Immature natural killer cell (primary cell): ENCODE measurements around the gene NPEPL1. TPM values are rescaled to one million over a fixed set of nuclear protein-coding genes. Genes with fewer than 3 reads are reported as not detected.

Source experiments
- DNase-seq, 3 donors: peaks; one replicate each; pipeline ENCODE4 v3.0.0; 2022; ENCODE audit warnings: mixed read lengths in 1 of 3
- H3K27ac Mint-ChIP-seq, 6 donors: one replicate each; pipeline ENCODE4 v1.8.0; 2020; ENCODE audit warnings: mixed read lengths in 6 of 6, mild to moderate bottlenecking in 5 of 6, inconsistent platforms in 4 of 6, moderate library complexity in 3 of 6
- H3K27me3 Mint-ChIP-seq, 3 donors: one replicate each; pipeline ENCODE4 v1.8.0; 2020 to 2021; ENCODE audit warnings: low read depth in 3 of 3, mild to moderate bottlenecking in 3 of 3, mixed read lengths in 3 of 3, moderate library complexity in 3 of 3, inconsistent platforms in 1 of 3
- H3K36me3 Mint-ChIP-seq, 3 donors: one replicate each; pipeline ENCODE4 v1.8.0; 2020; ENCODE audit warnings: mixed read lengths in 3 of 3, inconsistent platforms in 2 of 3, mild to moderate bottlenecking in 2 of 3
- H3K4me1 Mint-ChIP-seq, 2 donors: one replicate each; pipeline ENCODE4 v1.8.0; 2020; ENCODE audit warnings: inconsistent platforms in 2 of 2, mild to moderate bottlenecking in 2 of 2, mixed read lengths in 2 of 2, moderate library complexity in 1 of 2
- H3K4me3 Mint-ChIP-seq, 5 donors: one replicate each; pipeline ENCODE4 v1.8.0; 2020; ENCODE audit warnings: mild to moderate bottlenecking in 5 of 5, mixed read lengths in 5 of 5, inconsistent platforms in 3 of 5, moderate library complexity in 3 of 5
- H3K9me3 Mint-ChIP-seq, 6 donors: one replicate each; pipeline ENCODE4 v1.8.0; 2020; ENCODE audit warnings: mild to moderate bottlenecking in 6 of 6, mixed read lengths in 6 of 6, inconsistent platforms in 4 of 6, moderate library complexity in 3 of 6
- polyA plus RNA-seq, 3 donors: library from polyadenylated mRNA; unstranded; fragments of 300-500 nt; fragmentation: Illumina TruSeq; gene quantifications; one replicate each; pipeline ENCODE4 v1.2.3, GENCODE V29; 2021

Gene NPEPL1
- polyA plus RNA-seq, 3 donors from 2014 or later = 10.1 to 20.1 (median 11.6) TPM

- Mint-ChIP-seq H3K4me3 (no peak overlapping the region), H3K27ac (no peak overlapping the region), H3K9me3 (no peaks in the 10 kb centered on the region), H3K36me3 (peaks cover 0 to 20% (median 5%) of the 10 kb centered on the region in 3 donors), H3K27me3 (no peaks in the 10 kb centered on the region), H3K4me1 (peaks cover 40 to 68% of the 10 kb centered on the region in 2 donors)
- no peak for DNase-seq
These were observed 27.7 kb upstream of the NPEPL1 start for GRCh38 chr20:58664883-58665282.

GRCh38 chr20:58665606-58666005 lies 27.0 kb upstream of the NPEPL1 start:
- H3K27ac Mint-ChIP-seq = peak overlapping the region in 1 of 6 donors; percentile 2
- H3K4me1 Mint-ChIP-seq = peaks cover 34 to 60% of the 10 kb centered on the region in 2 donors
- no peak overlapping the region for H3K4me3 Mint-ChIP-seq
- no peaks in the 10 kb centered on the region for H3K27me3 Mint-ChIP-seq
- DNase-seq = no peak
- H3K36me3 Mint-ChIP-seq = peaks cover 0 to 26% (median 10%) of the 10 kb centered on the region in 3 donors
- no peaks in the 10 kb centered on the region for H3K9me3 Mint-ChIP-seq

GRCh38 chr20:58666702-58667101 lies 25.9 kb upstream of the NPEPL1 start:
- peaks cover 25 to 49% of the 10 kb centered on the region in 2 donors for H3K4me1 Mint-ChIP-seq
- H3K36me3 Mint-ChIP-seq = peaks cover 0 to 30% (median 10%) of the 10 kb centered on the region in 3 donors
- no peak overlapping the region for H3K27ac Mint-ChIP-seq

GRCh38 chr20:58667975-58668374 lies 24.6 kb upstream of the NPEPL1 start:
- no peak overlapping the region for H3K4me3 Mint-ChIP-seq
- H3K27ac Mint-ChIP-seq = peak overlapping the region in 2 of 6 donors; percentile 23 to 74
- DNase-seq = no peak
- H3K36me3 Mint-ChIP-seq = peaks cover 0 to 26% (median 13%) of the 10 kb centered on the region in 3 donors
- H3K9me3 Mint-ChIP-seq = no peaks in the 10 kb centered on the region
- H3K27me3 Mint-ChIP-seq = no peaks in the 10 kb centered on the region
- peaks cover 19 to 41% of the 10 kb centered on the region in 2 donors for H3K4me1 Mint-ChIP-seq

More at GRCh38 chr20:58666702-58667101, 25.9 kb upstream of the NPEPL1 start:
- no peaks in the 10 kb centered on the region for H3K27me3 Mint-ChIP-seq
- no peak overlapping the region for H3K4me3 Mint-ChIP-seq
- DNase-seq = no peak
- H3K9me3 Mint-ChIP-seq = no peaks in the 10 kb centered on the region

- Mint-ChIP-seq H3K27ac (no peak overlapping the region), H3K9me3 (no peaks in the 10 kb centered on the region), H3K36me3 (peaks cover 3 to 26% (median 15%) of the 10 kb centered on the region in 3 donors), H3K4me1 (peaks cover 13 to 34% of the 10 kb centered on the region in 2 donors), H3K4me3 (no peak overlapping the region), H3K27me3 (no peaks in the 10 kb centered on the region)
- DNase-seq = no peak
These were observed 23.7 kb upstream of the NPEPL1 start for GRCh38 chr20:58668901-58669286.

- Mint-ChIP-seq H3K36me3 (peaks cover 8 to 32% (median 15%) of the 10 kb centered on the region in 3 donors), H3K4me3 (no peak overlapping the region), H3K9me3 (no peaks in the 10 kb centered on the region), H3K27ac (no peak overlapping the region), H3K27me3 (no peaks in the 10 kb centered on the region), H3K4me1 (peaks cover 10 to 28% of the 10 kb centered on the region in 2 donors)
- DNase-seq = no peak
These were observed 23.2 kb upstream of the NPEPL1 start for GRCh38 chr20:58669287-58670006.

- Mint-ChIP-seq H3K27ac (no peak overlapping the region), H3K4me1 (peaks cover 8 to 23% of the 10 kb centered on the region in 2 donors), H3K36me3 (peaks cover 9 to 33% (median 19%) of the 10 kb centered on the region in 3 donors), H3K4me3 (no peak overlapping the region), H3K9me3 (no peaks in the 10 kb centered on the region), H3K27me3 (no peaks in the 10 kb centered on the region)
- DNase-seq = no peak
These were observed 22.5 kb upstream of the NPEPL1 start for GRCh38 chr20:58670102-58670501.

- Mint-ChIP-seq H3K9me3 (no peaks in the 10 kb centered on the region), H3K27ac (no peak overlapping the region), H3K36me3 (peaks cover 9 to 35% (median 19%) of the 10 kb centered on the region in 3 donors), H3K27me3 (no peaks in the 10 kb centered on the region), H3K4me1 (peaks cover 6 to 17% of the 10 kb centered on the region in 2 donors), H3K4me3 (no peak overlapping the region)
- no peak for DNase-seq
These were observed 21.9 kb upstream of the NPEPL1 start for GRCh38 chr20:58670659-58671058.

GRCh38 chr20:58673119-58673518 lies 19.5 kb upstream of the NPEPL1 start:
- Mint-ChIP-seq H3K4me1 (no peaks in the 10 kb centered on the region), H3K9me3 (no peaks in the 10 kb centered on the region), H3K27ac (peak overlapping the region in 1 of 6 donors; percentile 43), H3K27me3 (peaks cover 0 to 2% (median 0%) of the 10 kb centered on the region in 3 donors), H3K4me3 (no peak overlapping the region), H3K36me3 (peaks cover 15 to 43% (median 26%) of the 10 kb centered on the region in 3 donors)
- no peak for DNase-seq

- H3K27ac Mint-ChIP-seq = no peak overlapping the region
- no peaks in the 10 kb centered on the region for H3K9me3 Mint-ChIP-seq
- no peak for DNase-seq
- H3K27me3 Mint-ChIP-seq = peaks cover 0 to 4% (median 0%) of the 10 kb centered on the region in 3 donors
- peaks cover 0 to 1% of the 10 kb centered on the region in 2 donors for H3K4me1 Mint-ChIP-seq
- H3K36me3 Mint-ChIP-seq = peaks cover 18 to 47% (median 29%) of the 10 kb centered on the region in 3 donors
- H3K4me3 Mint-ChIP-seq = no peak overlapping the region
These were observed 17.4 kb upstream of the NPEPL1 start for GRCh38 chr20:58675146-58675584.

- Mint-ChIP-seq H3K36me3 (peaks cover 18 to 43% (median 28%) of the 10 kb centered on the region in 3 donors), H3K27me3 (peaks cover 0 to 4% (median 0%) of the 10 kb centered on the region in 3 donors), H3K9me3 (no peaks in the 10 kb centered on the region), H3K27ac (no peak overlapping the region), H3K4me3 (no peak overlapping the region), H3K4me1 (peaks cover 0 to 1% of the 10 kb centered on the region in 2 donors)
- DNase-seq = no peak
These were observed 17.0 kb upstream of the NPEPL1 start for GRCh38 chr20:58675641-58676040.

GRCh38 chr20:58676161-58676560 lies 16.4 kb upstream of the NPEPL1 start:
- Mint-ChIP-seq H3K9me3 (no peaks in the 10 kb centered on the region), H3K4me3 (no peak overlapping the region), H3K27me3 (peaks cover 0 to 4% (median 0%) of the 10 kb centered on the region in 3 donors), H3K27ac (no peak overlapping the region), H3K36me3 (peaks cover 18 to 40% (median 29%) of the 10 kb centered on the region in 3 donors), H3K4me1 (peaks cover 0 to 1% of the 10 kb centered on the region in 2 donors)
- no peak for DNase-seq

GRCh38 chr20:58677079-58677604 lies 15.5 kb upstream of the NPEPL1 start:
- H3K4me1 Mint-ChIP-seq = peaks cover 0 to 1% of the 10 kb centered on the region in 2 donors
- H3K4me3 Mint-ChIP-seq = no peak overlapping the region
- peaks cover 0 to 4% (median 0%) of the 10 kb centered on the region in 3 donors for H3K27me3 Mint-ChIP-seq
- peak overlapping the region in 1 of 6 donors; percentile 19 for H3K27ac Mint-ChIP-seq
- no peak for DNase-seq
- H3K9me3 Mint-ChIP-seq = no peaks in the 10 kb centered on the region
- peaks cover 18 to 42% (median 29%) of the 10 kb centered on the region in 3 donors for H3K36me3 Mint-ChIP-seq

- Mint-ChIP-seq H3K36me3 (peaks cover 18 to 42% (median 27%) of the 10 kb centered on the region in 3 donors), H3K4me3 (no peak overlapping the region), H3K9me3 (no peaks in the 10 kb centered on the region)
These were observed 14.8 kb upstream of the NPEPL1 start for GRCh38 chr20:58677808-58678207.

More at GRCh38 chr20:58677808-58678207, 14.8 kb upstream of the NPEPL1 start:
- H3K27ac Mint-ChIP-seq = no peak overlapping the region
- H3K4me1 Mint-ChIP-seq = peaks cover 0 to 1% of the 10 kb centered on the region in 2 donors
- DNase-seq = no peak
- peaks cover 0 to 4% (median 0%) of the 10 kb centered on the region in 3 donors for H3K27me3 Mint-ChIP-seq
